Right renal pelvis (tissue), 4 donors: ENCODE results near the gene AK9. TPM values are rescaled to one million over a fixed set of nuclear protein-coding genes. Genes with fewer than 3 reads are reported as not detected.

Source experiments
- DNase-seq, 4 donors: peaks; one replicate each; pipeline ENCODE4 v3.0.0-alpha.2; 2013; ENCODE audit warnings: low read depth in 4 of 4, low spot score in 3 of 4, missing footprints in 1 of 4
- polyA plus RNA-seq, 4 donors: library from polyadenylated mRNA; unstranded; fragments of 120-200 nt; gene quantifications; one replicate each; pipeline ENCODE4 v1.2.1, GENCODE V29; 2013; ENCODE audit not compliant: insufficient read length in 4 of 4

Gene AK9
- polyA plus RNA-seq, 4 donors: 12.0 to 14.5 (median 13.6) TPM

GRCh38 chr6:109448615-109449014, 242.4 kb downstream of the AK9 start:
- DNase-seq: no peak

DNA sequence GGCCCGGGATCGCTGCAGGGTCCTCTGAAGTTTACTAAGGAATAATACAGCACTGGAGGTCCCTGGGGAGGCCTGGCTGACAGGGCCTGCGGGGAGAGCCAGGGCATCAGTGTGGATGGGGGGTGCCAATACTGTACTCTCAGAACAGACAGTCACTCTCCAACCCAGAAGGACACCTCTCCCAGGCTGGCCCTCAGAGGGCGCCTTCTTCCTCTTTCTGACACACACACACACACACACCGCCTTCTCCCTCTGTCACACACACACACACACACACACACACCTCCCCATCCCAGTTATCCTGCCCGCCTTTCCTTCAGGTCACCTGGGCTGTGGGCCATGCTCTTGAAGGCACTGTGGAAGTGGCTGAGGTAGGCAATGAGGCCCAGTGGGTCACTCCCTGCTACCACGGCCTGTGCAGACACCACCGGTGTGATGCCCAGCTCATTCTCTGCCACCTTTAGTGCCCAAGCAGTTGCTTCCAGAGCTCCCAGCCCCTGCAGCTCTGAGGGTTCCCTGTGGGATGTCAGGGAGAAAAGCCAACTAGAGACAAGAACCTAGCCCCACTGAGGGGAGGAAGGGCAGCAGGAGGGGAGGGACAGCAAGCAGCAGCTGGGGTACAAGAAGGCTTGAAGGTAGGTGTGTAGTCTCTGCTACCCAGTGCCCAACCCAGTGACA, 243.0 kb downstream of the AK9 start:
- no peak for DNase-seq

GRCh38 chr6:109447087-109447486, 243.9 kb downstream of the AK9 start:
- DNase-seq: no peak

- DNase-seq: no peak
Observed at GRCh38 chr6:109446541-109446940, 244.5 kb downstream of the AK9 start.

GRCh38 chr6:109446072-109446471, 244.9 kb downstream of the AK9 start:
- DNase-seq: no peak

- DNase-seq: no peak
Observed at GRCh38 chr6:109445382-109445781, 245.6 kb downstream of the AK9 start.

GRCh38 chr6:109443425-109443950, 247.5 kb downstream of the AK9 start:
- no peak for DNase-seq

Other genes starting within 250 kb of the AK9 start
- 10 to 100 TPM; 20.0 to 31.2 (median 26.7) TPM for gene MICAL1, start 235.4 kb downstream of the AK9 start, polyA plus RNA-seq
- gene ZBTB24, start 208.0 kb downstream of the AK9 start, polyA plus RNA-seq: 10 to 100 TPM; 14.6 to 17.9 (median 15.6) TPM
- 10 to 100 TPM; 24.8 to 28.2 (median 27.4) TPM for gene FIG4, start 94 bp upstream of the AK9 start, polyA plus RNA-seq